Skin of body (tissue), 2 donors: Measurements from ENCODE around the gene CCDC110. TPM values are rescaled to one million over a fixed set of nuclear protein-coding genes. Genes with fewer than 3 reads are reported as not detected.

Experiments
- DNase-seq: peaks from one replicate; lab custom pipeline; 2025; lab: John Stamatoyannopoulos, UW
- total RNA-seq: library from RNA; depleted of rRNA; stranded (reverse); fragments of >200 nt; gene quantifications from one replicate; pipeline ENCODE4 v1.2.3, GENCODE V29; 2014

The CCDC110 gene
- total RNA-seq, 1 donor from 2014 or later = 1.4 TPM

DNA sequence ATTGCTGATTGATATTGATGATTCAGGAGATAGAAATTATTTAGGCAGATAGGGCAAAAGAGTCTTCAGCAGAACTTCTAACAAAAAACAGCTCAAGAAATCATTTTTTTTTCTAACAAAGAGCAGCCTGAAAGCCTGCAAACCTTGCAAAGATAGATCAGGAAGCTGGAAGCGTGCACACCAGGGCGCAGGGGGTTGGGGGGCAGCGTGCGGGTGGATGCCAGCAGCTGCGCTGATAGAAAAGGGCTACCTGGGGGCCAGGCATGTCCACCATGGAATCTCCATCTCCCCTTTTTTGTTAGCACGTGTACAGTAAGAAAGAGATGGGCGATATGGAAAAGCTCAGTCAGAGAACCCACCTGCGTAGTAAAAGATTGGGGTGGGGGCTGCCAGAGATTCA is 1.7 kb upstream of the CCDC110 start:
- DNase-seq = no peak

DNA sequence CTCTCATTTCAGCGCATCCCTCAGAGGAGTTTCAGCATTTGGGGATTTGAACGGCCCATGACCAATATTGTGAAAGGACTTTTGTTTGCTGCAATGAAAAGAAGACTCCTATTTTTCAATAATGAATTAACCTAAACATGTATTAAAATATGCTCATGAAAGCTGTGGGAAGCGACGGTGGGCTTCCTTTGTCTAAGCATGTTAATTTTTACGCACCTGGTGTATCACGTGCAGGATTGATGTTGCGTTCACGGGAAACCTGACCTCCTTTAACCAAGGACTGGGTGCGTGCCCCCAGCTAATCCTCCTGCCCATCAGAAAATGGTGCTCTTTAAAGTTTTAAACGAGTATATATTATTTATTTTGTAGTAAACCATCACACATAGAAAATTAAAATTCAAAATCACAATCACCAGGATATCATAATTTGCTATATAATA is 590 bp upstream of the CCDC110 start:
- DNase-seq = no peak

DNA sequence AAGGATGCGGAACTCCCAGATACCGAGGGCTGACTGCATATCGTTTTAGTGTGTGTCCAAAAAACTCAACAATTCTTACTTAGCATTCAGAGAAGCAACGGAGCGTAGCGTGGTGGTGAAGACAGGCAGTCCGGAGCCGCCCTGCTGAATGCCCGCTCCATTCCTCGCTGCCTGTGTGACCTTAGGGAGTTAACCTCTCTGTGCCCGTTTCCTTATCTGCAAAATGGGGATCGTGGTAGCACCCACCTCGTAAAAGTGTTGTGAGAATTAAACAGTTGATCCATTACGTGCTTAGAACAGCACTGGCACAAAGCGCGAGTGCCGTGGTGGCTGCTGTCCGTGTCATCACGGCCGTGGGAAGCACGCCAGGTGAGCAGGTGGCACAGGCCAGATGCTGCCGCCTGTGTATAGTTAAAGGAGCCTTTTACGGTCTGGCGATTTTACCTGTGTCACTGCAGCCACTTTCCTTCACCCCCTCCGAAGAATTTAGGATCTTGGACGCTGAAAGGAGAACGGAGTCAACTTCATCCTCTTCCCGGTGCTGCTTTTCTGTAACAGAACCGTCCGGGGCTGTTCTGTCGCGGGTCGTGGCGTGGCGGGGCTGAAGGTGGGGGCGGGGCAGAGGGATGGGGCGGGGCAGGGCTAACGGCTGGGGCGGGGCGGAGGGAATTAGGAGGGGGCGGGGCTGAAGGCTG is 885 bp downstream of the CCDC110 start:
- peak; percentile 55 for DNase-seq

DNA sequence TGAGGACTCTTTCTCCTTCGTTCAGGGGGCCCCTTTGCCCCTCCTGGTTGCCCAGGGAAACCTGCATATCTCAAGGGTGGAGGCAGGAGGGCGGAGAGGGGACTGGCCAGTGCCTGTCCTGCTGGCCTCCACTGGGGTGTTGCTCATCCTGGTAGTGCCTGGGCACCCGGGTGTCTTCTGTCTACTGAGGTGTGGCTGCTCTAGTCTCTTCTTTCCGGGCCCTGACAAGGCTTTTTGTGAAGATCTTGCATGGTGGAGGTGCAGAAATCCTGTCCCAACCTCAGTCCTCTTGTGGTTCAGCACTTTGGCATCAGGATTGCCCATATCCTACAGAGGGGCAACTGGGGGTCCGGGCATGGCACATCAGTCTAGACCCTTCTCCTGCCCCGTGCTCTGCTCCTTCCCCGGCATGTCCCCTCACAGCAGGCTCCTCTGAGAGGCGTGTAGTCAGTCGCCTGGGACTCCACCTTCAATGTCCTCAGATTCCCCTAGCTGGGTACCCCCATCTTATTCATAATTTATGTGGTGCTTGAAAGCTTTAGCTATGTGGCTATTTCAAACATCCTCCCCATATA is 1.9 kb downstream of the CCDC110 start:
- DNase-seq = no peak

DNA sequence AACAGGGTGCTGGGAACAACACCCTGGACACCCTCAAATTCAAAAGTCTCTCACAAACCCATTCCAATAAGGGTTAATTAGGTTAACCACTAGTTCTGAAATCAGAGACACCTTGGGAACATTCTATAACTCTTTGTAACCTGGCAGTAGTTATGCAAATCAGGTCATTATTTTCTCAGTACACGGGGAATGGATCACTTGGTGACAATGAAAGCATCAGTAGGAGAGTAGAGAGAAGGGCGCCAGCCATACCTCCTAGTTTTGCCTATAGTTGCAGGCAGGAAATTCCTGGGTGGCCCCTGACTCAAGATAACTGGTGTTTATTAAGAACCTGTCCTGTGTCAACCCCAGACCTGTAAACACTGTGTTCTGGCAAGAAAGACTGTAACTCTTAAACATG is 2.5 kb downstream of the CCDC110 start:
- no peak for DNase-seq

DNA sequence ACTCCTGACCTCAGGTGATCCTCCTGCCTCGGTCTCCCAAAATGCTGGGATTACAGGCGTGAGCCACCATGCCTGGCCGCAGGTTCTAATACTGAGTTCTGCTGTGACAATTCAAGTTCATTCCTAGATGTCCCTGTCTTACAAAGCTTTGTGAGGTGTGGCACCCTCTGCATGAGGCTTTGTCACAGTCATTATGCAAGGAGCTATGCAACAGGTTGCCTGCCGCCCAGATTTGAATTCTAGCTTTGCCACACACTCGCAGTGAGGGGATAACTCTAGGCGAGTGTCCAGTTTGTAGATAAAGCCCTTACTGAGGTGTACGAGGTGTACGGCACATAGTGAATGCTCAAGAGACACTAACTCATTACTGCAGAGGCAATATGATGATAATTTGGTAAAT is 3.5 kb downstream of the CCDC110 start:
- no peak for DNase-seq

DNA sequence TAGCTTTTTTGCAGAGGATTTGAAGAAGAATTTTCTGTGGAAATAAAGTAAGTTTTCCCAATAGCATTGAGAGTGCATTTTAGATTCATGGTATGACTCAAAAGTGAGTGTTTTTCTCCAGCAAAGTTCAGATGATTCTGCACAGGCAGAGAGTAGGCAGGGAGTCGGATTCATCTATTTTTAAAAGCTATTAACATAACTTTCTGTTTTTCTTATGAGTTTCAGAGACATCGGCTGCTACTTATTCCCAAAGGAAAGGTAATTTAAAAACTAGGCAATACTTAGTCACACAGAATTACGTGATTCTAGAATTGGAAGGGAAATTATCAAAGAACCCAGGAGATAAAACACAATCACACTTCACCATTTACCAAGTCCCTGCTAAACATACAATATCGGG is 4.4 kb downstream of the CCDC110 start:
- no peak for DNase-seq

DNA sequence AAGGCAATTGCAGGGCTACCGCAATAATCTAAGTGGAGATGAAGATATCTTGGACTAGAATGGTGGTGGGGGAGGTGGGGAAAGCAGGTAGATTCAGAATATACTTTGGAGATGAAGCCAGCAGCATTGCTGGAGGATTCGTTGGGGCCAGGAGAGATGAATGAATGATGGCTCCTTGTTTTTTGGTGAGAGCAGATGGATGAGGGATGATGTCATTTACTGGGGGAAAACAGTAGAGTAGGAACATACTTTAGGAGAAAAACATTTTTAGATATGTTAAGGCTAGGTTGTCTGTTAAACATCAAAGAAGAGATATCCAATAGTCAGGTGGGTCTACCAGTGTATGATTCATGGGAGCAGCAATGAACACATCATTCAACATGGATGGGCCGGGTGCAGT is 5.8 kb downstream of the CCDC110 start:
- no peak for DNase-seq

DNA sequence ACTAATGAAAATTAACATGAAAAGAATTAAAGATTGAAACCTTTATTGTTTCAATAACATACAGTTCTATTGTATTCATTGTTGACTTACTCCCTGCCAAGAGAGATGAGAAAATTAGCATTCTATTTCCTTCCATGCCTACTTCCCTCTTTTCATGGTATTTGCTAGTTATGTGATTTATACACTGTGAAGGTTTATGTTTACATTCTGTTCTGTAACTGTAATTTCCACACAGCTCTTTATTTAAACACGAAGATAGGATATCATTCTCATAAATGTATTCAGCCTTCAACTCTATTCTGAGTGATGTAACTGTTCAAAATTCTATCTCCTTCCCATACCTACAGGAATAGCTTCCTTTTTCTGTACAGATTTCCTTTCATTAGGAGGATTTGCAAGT is 6.6 kb downstream of the CCDC110 start:
- DNase-seq = no peak

DNA sequence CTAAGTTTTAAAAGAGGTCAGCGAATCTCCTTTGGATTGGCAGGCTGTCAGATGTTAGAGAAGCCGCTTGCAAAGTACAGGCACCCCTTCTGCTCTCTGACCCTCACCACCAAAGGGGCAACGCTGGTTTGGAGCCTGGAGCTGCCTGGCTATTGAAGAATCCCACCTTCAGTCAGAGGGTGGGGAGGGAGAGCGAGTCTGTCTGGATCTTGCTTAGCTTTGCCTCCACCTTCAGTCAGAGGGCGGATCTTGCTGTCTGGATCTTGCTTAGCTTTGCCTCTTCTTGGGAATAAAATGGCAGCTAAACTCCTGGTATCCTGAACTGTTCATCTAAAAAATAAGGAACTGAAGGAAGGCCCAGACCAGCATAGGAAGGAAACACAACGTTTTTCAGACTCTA is 7.3 kb downstream of the CCDC110 start:
- DNase-seq = no peak

DNA sequence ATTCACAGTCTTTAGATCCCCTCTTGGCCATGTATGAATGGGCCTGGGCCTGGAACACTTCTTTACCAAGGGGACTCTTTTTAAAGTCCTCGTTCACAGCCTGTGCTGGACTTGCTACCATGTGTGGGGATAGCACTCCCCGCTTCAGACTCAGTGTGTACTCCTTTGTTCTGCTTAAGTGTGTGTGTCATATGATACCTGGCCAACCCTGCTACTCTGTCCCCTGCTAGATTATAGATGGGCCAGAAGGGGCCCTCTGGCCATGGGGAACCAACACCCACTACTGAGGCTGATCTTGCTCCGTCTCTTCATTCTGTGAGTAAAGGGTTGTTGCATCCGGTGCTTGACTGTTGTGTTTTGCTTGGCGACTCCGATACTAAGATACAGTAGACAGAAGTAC is 8.0 kb downstream of the CCDC110 start:
- no peak for DNase-seq

DNA sequence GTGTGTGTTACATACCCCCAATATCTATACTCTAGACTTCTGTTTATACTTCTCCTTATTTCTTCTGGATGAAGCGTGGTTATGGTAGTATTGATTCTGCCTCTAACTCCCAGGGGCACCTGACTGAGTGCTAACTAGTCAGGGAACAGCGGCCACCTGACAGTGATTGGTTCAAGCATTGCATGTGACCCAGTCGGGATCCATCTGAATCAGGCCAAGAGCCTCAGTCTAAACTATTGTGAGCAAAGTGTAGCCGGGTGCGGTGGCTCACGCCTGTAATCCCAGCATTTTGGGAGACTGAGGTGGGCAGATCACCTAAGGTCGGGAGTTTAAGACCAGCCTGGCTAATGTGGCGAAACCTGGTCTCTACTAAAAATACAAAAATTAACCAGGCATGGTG is 10.0 kb downstream of the CCDC110 start:
- no peak for DNase-seq

DNA sequence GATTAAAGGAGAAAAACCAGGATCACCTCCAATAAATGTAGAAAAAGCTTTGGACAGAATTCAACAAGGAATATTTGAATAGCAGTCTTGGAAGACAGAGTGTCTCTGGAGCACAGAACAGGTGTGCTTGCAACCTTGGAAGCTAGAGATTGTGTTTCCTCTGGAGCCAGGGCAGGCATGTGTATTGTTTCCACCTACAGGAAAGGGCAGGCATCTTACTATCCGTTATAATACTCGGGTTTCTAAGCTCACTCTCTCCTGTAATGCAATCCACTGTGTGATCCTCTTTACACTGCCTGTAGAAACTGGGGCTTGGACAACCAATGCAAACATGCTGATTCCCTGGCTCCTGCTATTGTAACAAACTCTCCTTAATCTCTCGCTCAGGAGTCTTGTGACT is 14.4 kb downstream of the CCDC110 start:
- DNase-seq = no peak

DNA sequence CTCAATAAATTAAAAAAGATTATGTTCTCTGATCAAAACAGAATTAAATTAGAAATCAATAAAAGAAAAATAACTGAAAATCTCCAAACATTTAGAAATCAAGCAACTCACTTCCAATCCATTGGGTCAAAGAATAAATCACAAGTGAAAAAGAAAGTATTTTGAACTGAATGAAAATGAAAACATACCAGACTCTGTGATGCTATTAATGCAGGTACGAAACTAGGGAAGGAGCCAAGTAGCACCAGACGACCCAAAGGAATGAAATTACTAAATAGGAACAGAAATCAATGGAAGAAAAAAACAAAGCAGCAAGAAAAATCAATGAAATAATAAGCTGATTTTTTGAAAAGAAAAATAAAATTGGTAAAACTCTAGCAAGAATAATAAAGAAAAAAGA is 15.4 kb downstream of the CCDC110 start:
- no peak for DNase-seq

DNA sequence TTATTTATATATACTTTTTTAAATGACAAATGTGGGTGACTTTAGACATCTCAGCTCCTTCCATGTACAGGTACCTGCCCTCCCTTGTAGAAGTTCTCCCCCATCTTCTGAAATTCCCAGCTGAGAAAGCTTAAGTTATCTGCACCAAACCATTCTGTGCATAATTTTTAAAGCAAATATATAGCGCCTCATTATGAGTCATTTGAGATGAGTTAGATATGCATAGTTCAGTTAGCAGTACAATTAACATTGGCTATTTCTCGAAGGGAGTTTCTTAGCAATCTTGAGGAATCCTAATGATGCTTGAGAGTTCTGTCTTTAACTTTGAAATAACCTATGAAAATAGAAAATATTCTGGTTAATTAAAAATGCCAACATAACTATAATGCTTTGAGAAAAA is 26.3 kb downstream of the CCDC110 start:
- no peak for DNase-seq

DNA sequence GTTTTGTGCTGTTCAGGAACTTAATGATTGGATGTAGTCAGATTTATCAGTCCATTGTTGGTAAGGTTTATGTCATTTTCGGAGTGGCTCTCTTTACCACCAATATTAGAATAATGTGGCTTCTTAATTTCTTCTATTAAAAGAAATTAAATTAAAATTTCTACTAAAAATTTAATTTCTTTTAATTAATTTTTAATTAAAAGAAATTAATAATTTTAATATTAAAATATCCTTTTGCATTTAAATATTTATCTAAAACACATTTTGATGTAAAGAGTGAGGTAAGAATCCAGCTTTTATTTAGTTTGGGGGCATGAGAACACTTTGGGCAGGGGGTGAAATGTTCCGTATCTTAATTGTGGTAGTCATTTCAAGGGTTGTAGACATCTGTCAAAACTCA is 30.1 kb downstream of the CCDC110 start:
- no peak for DNase-seq

DNA sequence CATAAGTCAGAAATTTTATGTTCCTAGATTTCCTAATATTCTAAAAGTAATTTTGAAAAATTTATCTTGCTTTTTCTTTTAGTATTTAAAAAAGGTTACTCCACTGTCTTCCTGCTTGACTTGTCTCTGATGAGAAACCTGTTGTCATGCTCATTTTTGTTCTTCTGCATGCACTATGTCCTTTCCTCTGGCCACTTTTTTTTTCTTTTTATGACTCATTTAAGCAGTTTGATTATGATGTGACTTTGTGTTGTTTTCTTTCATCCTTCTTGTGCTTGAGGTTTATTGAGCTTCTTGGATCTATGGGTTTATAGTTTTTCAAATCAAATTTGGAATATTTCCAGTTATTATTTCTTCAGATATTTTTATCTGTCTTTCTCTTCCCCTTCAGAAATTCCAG is 33.7 kb downstream of the CCDC110 start:
- DNase-seq = no peak

DNA sequence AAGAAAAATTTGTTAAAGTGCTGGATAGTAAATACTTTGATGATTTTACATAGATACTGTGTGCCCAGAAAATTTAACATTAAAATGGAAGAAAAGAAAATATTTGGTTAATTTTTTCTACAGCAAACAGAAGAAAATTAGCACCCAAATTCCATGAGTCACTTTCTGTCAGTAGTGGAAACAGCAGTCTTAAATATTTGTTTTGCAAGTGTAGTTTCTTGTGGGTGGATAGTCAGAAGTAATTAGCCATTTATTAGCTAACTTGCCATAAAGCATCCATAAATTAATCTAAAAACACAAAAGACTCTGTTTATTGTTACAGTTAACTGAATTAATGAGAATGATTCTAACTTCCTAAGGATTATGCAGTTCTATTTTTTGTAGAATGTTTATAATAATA is 36.1 kb downstream of the CCDC110 start:
- no peak for DNase-seq

DNA sequence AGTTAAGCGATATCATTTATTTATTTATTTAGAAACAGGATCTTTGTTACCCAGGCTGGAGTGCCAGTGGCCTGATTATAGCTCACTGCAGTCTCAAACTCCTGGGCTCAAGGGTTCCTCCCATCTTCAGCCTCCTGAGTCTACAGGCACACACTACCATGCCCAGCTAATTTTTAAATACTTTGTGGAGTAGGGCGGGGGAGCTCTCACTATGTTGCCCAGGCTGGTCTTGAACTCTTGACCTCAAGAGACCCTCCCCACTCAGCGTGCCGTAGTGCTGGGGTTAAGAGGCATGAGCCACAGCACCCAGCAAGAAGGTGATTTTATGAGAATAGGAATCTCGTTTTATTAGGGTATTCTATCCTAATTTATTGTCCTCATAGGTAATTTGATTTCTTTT is 41.9 kb downstream of the CCDC110 start:
- DNase-seq = no peak

DNA sequence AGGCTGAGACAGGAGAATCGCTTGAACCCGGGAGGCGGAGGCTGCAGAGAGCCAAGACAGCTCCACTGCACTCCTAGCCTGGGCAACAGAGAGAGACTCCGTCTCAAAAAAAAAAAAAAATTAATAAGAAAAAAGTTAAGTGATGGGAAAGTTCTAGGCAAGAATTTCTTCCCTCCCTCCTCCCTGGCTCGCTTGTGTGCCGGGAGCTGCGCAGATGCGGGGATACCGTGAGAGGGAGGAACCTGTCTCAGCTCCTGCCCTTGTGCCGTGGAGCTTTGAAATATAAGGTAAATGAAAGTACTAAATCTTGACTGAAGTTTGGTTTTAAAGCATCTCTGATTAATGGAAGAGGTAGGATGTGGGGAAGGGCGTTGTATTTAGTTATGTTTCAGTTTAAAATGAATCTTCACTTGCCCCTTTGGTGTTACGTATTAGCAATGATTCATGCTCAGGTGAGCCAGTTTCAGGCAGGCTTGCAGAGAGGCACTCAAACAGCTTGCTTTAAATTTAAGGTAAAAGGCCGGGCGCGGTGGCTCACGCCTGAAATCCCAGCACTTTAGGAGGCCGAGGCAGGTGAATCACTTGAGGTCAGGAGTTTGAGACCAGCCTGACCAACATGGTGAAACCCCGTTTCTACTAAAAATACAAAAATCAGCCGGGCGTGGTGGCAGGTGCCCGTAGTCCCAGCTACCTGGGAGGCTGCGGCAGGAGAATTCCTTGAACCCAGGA is 44.4 kb downstream of the CCDC110 start:
- no peak for DNase-seq

DNA sequence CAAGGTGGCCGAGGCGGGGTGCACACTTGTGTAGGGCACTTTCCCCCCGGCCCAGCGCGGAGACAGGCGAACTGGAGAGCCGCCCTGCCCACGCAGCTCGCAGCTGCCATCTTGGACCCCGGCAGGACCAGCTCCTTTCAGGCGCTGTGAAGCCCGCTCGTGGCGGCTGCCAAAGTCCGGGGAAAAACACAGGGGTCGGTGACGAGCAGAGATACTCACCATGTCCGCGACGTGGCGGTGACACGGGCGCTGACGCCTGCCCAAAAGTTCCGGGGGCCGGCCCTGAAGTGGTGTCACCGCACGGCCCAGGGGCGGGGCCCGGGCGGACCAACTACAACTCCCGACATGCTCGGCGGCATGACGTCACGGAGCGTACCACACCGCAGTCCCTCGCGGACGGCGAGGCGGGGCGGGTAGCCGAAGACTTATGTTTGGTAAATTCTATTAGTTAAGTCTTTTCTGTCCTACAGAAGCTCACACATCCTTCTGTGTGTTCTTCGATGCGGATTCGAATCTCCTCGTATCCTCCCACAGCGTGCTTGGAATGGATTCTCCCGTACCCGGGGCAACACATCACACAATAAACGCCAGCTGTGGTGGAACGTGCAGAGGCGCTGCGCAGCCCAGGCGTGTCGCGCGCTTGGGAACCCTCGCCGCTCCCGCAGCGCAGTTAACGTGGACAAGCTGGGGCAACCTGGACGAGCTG is 45.7 kb downstream of the CCDC110 start, which contains the start of gene UFSP2:
Gene UFSP2 (minus strand): TSS at position 318 of the 706 bp plus-strand sequence. CDS start 96 bp downstream, at position 222.
- DNase-seq = peak; percentile 97
